Mucosa of rectum (tissue), 2 donors: Measurements from ENCODE around the gene ZAP70.

Experiments used
- H3K27ac ChIP-seq, 2 donors: one replicate each; pipeline ENCODE4 v1.7.0; 2013; ENCODE audit warnings: inconsistent platforms in 2 of 2, low read depth in 2 of 2, low read length in 2 of 2
- H3K27me3 ChIP-seq, 2 donors: one replicate each; pipeline ENCODE4 v1.7.0; 2013; ENCODE audit warnings: low read length in 2 of 2; ENCODE audit not compliant: control insufficient read depth in 2 of 2, insufficient read depth in 2 of 2
- H3K36me3 ChIP-seq, 2 donors: one replicate each; pipeline ENCODE4 v1.7.0; 2013; ENCODE audit warnings: low read length in 2 of 2; ENCODE audit not compliant: control insufficient read depth in 2 of 2, insufficient read depth in 2 of 2
- H3K4me1 ChIP-seq, 2 donors: one replicate each; pipeline ENCODE4 v1.7.0; 2013; ENCODE audit warnings: low read length in 2 of 2, mild to moderate bottlenecking in 1 of 2; ENCODE audit not compliant: control insufficient read depth in 2 of 2, insufficient read depth in 2 of 2
- H3K4me3 ChIP-seq, 2 donors: one replicate each; pipeline ENCODE4 v1.7.0; 2013; ENCODE audit warnings: low read length in 2 of 2
- H3K9ac ChIP-seq, 2 donors: one replicate each; pipeline ENCODE4 v1.7.0; 2013; ENCODE audit warnings: low read length in 2 of 2, low read depth in 1 of 2, mild to moderate bottlenecking in 1 of 2
- H3K9me3 ChIP-seq, 2 donors: one replicate each; pipeline ENCODE4 v1.7.0; 2013; ENCODE audit warnings: low read length in 2 of 2; ENCODE audit not compliant: control insufficient read depth in 2 of 2
- donor health status: healthy.
- donor health status: Normal muscosa, but diverticular disease.

ZAP70 gene

DNA sequence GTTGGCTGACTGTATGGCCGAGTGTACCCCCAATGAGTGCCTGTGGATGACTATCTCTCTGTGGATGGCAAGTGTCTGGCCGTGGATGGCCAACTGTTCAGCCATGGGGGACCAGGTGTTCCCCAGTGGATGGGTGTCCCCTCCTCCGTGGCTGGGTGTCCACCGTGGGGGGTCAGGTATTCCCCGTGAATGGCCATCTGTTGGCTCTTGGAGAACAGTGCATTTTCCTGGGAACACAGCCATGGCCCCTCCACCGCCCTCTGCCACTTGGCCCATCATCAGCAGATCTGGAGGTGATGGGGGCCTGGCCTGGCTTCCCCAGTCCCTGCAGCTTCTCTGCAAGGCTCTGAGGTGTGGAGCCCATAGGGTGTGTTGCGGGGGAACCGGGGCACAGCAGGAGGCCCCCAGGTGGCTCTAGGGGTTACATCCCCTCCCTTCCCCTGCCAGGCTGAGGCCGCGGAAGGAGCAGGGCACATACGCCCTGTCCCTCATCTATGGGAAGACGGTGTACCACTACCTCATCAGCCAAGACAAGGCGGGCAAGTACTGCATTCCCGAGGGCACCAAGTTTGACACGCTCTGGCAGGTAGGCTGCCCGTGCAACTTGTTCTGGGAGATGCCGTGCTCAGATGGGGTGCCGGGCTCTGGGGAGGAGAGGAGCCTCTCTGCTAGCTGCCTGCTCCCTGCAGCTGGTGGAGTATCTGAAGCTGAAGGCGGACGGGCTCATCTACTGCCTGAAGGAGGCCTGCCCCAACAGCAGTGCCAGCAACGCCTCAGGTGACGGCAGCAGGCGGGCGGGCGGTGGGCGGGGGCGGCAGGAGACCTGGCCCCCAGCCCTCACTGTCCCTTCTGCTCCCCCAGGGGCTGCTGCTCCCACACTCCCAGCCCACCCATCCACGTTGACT lies 19.3 kb downstream of the ZAP70 start:
- H3K36me3 ChIP-seq, result no peaks in the 10 kb centered on the region
- no peaks in the 10 kb centered on the region for H3K27me3 ChIP-seq
- no peak overlapping the region for H3K27ac ChIP-seq

DNA sequence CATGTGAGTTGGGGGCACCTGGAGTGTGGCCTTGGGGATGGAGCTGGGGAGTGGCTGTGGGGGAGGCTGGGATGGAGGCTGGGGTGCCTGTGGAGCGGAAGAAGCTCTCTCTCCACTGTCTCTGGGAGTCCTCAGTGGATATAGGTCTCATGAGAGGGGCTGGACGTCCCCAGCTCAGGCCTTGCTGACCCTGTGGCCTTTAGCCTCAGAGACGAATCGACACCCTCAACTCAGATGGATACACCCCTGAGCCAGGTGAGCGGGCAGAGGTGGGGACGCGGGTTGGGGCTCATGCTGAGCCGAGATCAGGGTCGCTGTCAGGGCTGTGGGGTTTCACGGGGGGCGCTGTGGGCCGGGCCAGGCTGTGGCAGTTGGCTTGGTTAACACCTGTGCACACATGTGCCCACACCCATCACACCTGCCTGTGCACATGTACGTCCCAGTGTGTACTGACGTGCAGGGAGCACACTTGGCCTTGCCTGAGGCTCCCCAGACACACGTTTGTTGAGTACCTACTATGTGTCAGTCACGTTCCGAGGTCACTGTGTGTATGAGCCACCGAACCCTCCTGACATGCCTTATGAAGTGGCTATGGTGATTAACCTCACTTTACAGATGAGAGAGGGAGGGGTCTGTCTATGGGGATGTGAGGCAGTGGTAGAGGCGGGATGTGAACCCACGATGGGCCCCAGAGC lies 20.1 kb downstream of the ZAP70 start:
- H3K9ac ChIP-seq, result no peak overlapping the region

More for the DNA sequence above, 19.3 kb downstream of the ZAP70 start:
- no peaks in the 10 kb centered on the region for H3K4me1 ChIP-seq
- no peak overlapping the region for H3K9ac ChIP-seq
- no peak overlapping the region for H3K4me3 ChIP-seq
- H3K9me3 ChIP-seq, result peaks cover 0 to 3% of the 10 kb centered on the region in 2 donors

GRCh38 chr2:97734061-97735051 lies 21.0 kb downstream of the ZAP70 start:
- Histone ChIP-seq H3K9me3 (peaks cover 0 to 3% of the 10 kb centered on the region in 2 donors), H3K36me3 (no peaks in the 10 kb centered on the region), H3K4me1 (no peaks in the 10 kb centered on the region), H3K27me3 (no peaks in the 10 kb centered on the region), H3K4me3 (no peak overlapping the region), H3K9ac (no peak overlapping the region), H3K27ac (no peak overlapping the region)

More for the DNA sequence above, 20.1 kb downstream of the ZAP70 start:
- Histone ChIP-seq H3K27ac (no peak overlapping the region), H3K4me3 (no peak overlapping the region), H3K4me1 (no peaks in the 10 kb centered on the region), H3K27me3 (no peaks in the 10 kb centered on the region), H3K36me3 (no peaks in the 10 kb centered on the region), H3K9me3 (peaks cover 0 to 3% of the 10 kb centered on the region in 2 donors)

GRCh38 chr2:97735161-97735561 lies 21.8 kb downstream of the ZAP70 start:
- no peak overlapping the region for H3K27ac ChIP-seq
- no peaks in the 10 kb centered on the region for H3K36me3 ChIP-seq
- H3K9me3 ChIP-seq, result peaks cover 0 to 1% of the 10 kb centered on the region in 2 donors
- H3K27me3 ChIP-seq, result no peaks in the 10 kb centered on the region
- H3K4me1 ChIP-seq, result no peaks in the 10 kb centered on the region
- no peak overlapping the region for H3K9ac ChIP-seq
- no peak overlapping the region for H3K4me3 ChIP-seq

- H3K9me3 ChIP-seq, result no peaks in the 10 kb centered on the region
- H3K4me1 ChIP-seq, result peaks cover 0 to 2% of the 10 kb centered on the region in 2 donors
- H3K27ac ChIP-seq, result no peak overlapping the region
- H3K9ac ChIP-seq, result no peak overlapping the region
- no peaks in the 10 kb centered on the region for H3K27me3 ChIP-seq
- H3K4me3 ChIP-seq, result no peak overlapping the region
- H3K36me3 ChIP-seq, result no peaks in the 10 kb centered on the region
Observed at GRCh38 chr2:97736185-97736584, 22.8 kb downstream of the ZAP70 start.

GRCh38 chr2:97736608-97737330 lies 23.4 kb downstream of the ZAP70 start:
- Histone ChIP-seq H3K4me3 (no peak overlapping the region), H3K27ac (no peak overlapping the region), H3K9me3 (no peaks in the 10 kb centered on the region), H3K9ac (no peak overlapping the region), H3K4me1 (peaks cover 0 to 2% of the 10 kb centered on the region in 2 donors), H3K36me3 (no peaks in the 10 kb centered on the region), H3K27me3 (no peaks in the 10 kb centered on the region)

- Histone ChIP-seq H3K27ac (no peak overlapping the region), H3K27me3 (no peaks in the 10 kb centered on the region), H3K4me3 (no peak overlapping the region), H3K9me3 (no peaks in the 10 kb centered on the region), H3K4me1 (peaks cover 0 to 2% of the 10 kb centered on the region in 2 donors), H3K36me3 (no peaks in the 10 kb centered on the region), H3K9ac (no peak overlapping the region)
Observed at GRCh38 chr2:97737421-97738178, 24.2 kb downstream of the ZAP70 start.

DNA sequence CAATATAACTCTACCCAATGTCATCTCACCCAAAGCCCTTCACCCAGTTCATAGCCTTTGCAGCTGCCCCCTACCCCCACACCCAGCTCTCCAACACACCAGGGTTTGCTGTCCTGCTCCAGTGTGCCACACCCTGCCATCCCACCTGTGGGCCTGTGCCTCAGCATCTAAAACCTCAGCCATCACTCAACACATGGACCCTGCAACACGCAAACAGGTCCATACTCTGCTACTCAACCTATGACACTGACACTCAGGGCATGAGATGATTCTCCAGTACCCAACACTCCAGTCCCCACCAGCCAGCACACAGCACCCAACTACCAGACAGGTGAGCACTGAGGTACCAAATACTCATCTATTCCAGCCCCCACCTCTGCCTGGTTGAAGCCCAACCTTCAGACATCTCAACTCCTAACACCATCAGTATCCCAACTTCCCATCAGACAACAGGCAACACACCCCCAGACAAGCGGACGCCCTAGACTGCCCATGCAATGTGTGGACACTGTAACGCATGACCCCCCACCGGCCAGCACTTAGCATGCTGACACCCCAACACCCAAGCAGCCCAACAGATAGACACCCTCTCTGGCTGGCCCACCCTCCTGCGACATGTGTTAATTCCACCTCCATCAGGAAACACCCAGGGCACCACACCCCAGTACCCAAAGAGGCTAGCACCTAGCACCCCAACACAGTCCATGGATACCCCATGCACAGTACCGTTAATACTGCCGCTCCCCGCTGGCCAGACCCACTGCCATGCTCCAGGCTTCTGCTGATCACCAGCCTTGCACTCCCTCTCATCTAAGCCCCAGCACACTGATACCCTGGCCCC lies 25.0 kb downstream of the ZAP70 start:
- H3K27ac ChIP-seq, result no peak overlapping the region
- H3K4me1 ChIP-seq, result peaks cover 0 to 2% of the 10 kb centered on the region in 2 donors
- no peak overlapping the region for H3K4me3 ChIP-seq
- no peak overlapping the region for H3K9ac ChIP-seq
- no peaks in the 10 kb centered on the region for H3K36me3 ChIP-seq
- no peaks in the 10 kb centered on the region for H3K9me3 ChIP-seq
- H3K27me3 ChIP-seq, result no peaks in the 10 kb centered on the region
